ENCODE measurements around the gene NALCN. TPM values are rescaled to one million over a fixed set of nuclear protein-coding genes. Genes with fewer than 3 reads are reported as not detected.

The NALCN gene
- total RNA-seq, 4 donors from 2014 or later, result under 0.01 to 13.2 (median 1.4) TPM

DNA sequence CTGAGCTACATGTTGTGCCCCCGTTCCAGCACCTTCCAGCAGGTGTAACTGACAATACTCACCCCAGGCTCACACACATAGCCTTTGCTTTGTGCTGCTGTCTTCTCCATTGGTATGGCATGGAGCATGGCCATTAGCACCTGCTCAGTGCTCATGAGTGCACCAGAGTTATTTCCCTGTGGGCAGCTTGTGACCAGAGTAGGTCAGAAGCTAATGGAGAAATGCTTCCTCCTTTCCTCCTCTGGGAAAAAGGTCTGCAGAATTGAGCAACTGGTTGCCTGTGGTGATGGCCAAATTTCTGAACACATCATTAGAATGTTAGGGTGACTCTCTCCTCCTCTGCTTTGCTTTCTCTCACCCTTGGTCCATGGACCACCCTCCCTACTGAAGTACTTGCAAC lies 397.2 kb downstream of the NALCN start:
- no peaks in the 10 kb centered on the region for H3K4me1 ChIP-seq
- H3K4me3 ChIP-seq, result no peak overlapping the region
- H3K27me3 ChIP-seq, result no peaks in the 10 kb centered on the region
- no peak overlapping the region for H3K27ac ChIP-seq
- no peak for DNase-seq
- no peaks in the 10 kb centered on the region for H3K36me3 ChIP-seq
- intact Hi-C loops (cut with DNase I; ENCODE audit: low total_unique reads), result no loop called here
- TF ChIP-seq, protein P1, sequence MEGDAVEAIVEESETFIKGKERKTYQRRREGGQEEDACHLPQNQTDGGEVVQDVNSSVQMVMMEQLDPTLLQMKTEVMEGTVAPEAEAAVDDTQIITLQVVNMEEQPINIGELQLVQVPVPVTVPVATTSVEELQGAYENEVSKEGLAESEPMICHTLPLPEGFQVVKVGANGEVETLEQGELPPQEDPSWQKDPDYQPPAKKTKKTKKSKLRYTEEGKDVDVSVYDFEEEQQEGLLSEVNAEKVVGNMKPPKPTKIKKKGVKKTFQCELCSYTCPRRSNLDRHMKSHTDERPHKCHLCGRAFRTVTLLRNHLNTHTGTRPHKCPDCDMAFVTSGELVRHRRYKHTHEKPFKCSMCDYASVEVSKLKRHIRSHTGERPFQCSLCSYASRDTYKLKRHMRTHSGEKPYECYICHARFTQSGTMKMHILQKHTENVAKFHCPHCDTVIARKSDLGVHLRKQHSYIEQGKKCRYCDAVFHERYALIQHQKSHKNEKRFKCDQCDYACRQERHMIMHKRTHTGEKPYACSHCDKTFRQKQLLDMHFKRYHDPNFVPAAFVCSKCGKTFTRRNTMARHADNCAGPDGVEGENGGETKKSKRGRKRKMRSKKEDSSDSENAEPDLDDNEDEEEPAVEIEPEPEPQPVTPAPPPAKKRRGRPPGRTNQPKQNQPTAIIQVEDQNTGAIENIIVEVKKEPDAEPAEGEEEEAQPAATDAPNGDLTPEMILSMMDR (IDR thresholded peaks at IDR 0.05), result no peak
- TF ChIP-seq POLR2A (IDR thresholded peaks at IDR 0.05), result no peak
- no peaks in the 10 kb centered on the region for H3K9me3 ChIP-seq

DNA sequence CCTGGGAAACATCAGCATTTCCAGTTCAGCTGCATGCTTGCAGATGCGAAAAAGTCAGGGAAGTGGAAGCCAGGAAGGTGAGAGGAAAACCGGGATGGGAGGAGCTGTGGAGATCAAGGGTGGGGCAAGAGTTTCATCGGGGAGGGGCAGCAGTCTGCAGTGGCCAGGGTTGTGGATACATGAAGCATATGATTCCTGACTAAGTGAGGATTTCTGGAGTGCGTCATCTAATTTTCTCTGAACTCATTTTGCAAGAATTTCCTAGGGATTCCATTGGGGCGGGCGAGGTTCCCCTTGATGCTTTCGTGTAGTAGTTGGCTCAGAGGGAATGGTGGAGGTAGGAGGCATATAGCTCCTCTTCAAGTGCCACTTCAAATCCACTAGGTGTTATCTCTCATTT lies 397.6 kb downstream of the NALCN start:
- no peaks in the 10 kb centered on the region for H3K36me3 ChIP-seq
- H3K4me3 ChIP-seq, result no peak overlapping the region
- intact Hi-C loops (cut with DNase I; ENCODE audit: low total_unique reads), result no loop called here
- H3K27me3 ChIP-seq, result no peaks in the 10 kb centered on the region
- H3K4me1 ChIP-seq, result no peaks in the 10 kb centered on the region
- DNase-seq, result no peak
- no peaks in the 10 kb centered on the region for H3K9me3 ChIP-seq
- H3K27ac ChIP-seq, result no peak overlapping the region
- no peak for TF ChIP-seq POLR2A (IDR thresholded peaks at IDR 0.05)
- TF ChIP-seq, protein P1 (IDR thresholded peaks at IDR 0.05), result no peak

DNA sequence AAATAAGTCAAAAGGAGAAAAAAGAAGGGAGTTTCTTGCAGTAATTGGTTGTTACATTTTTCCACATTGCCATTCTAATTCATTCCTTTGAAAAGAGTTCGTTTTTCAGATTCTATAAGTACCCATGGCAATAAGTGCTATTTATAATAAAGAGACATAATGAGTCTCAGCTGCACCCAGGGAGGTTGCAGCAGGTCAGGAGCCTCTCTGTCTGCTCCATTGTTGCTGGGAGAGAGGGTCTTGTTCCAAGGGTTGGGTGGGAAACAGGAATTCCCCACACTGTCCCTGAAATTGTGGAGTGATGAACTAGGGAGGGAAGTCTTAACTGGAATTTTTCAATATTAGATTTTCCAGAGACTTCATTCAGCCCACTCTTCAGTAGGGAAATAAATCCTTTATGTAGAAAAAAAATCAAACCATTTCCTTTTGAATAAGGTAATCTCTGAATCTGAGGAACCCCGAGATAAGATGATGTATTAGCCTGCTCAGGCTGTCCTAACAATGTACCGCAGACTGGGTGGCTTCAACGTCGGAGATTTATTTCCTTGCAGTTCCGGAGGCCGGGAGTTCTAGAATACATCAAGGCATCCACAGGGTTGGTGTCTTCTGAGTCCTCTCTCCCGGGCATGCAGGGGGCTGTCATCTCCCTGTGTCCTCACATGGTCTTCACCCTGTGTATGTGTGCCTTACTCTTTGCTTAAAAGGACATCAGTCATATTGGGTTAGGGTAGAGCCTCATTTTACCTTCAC lies 399.0 kb downstream of the NALCN start:
- intact Hi-C loops (cut with DNase I; ENCODE audit: low total_unique reads), result no loop called here
- no peaks in the 10 kb centered on the region for H3K27me3 ChIP-seq
- TF ChIP-seq, protein P1 (IDR thresholded peaks at IDR 0.05), result no peak
- no peak for TF ChIP-seq POLR2A (IDR thresholded peaks at IDR 0.05)
- H3K27ac ChIP-seq, result no peak overlapping the region
- H3K9me3 ChIP-seq, result no peaks in the 10 kb centered on the region
- H3K36me3 ChIP-seq, result no peaks in the 10 kb centered on the region
- H3K4me3 ChIP-seq, result no peak overlapping the region
- DNase-seq, result no peak
- H3K4me1 ChIP-seq, result no peaks in the 10 kb centered on the region

DNA sequence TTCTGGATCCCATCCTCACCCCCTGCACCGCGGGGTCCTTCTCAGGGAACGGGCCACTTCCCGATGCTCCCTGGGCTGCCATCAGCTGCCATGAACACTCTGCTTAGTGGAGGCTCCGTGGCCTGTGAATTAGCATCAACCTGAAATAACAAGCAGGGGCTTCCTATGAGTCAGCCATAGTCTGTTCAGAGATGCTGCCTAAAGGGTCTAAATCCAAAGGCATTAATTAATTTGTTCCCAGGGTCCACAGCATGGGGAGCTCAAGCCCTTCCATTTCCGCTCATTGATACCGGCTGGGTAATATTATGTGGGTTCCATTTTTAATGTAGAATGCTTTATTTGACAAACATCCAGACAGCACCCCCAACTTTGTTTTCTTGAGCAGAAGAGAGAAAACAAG lies 399.8 kb downstream of the NALCN start:
- Histone ChIP-seq H3K9me3 (no peaks in the 10 kb centered on the region), H3K36me3 (no peaks in the 10 kb centered on the region), H3K27ac (no peak overlapping the region), H3K4me1 (no peaks in the 10 kb centered on the region), H3K27me3 (no peaks in the 10 kb centered on the region), H3K4me3 (no peak overlapping the region)
- intact Hi-C loops (cut with DNase I; ENCODE audit: low total_unique reads), result no loop called here
- TF ChIP-seq POLR2A (IDR thresholded peaks at IDR 0.05), result no peak
- TF ChIP-seq, protein P1 (IDR thresholded peaks at IDR 0.05), result no peak
- DNase-seq, result no peak

DNA sequence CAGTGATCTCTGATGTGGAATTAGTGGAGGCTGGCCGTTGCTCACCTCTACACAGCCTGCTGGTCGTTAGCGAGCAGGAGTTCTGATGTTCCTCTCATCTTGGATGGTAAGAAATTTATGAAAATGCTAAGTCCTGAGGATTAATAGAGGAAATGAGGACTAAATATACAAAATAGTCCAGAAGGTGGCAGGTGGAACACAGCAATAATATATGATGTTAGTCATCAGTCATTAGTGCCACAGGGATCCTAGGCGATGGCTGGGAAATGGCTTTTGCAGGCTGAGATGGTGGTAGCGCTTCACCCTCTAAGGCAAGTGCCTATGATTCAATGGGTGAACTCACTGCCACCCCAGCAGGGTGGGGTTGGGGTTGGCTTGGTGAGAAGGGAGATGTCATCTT lies 403.1 kb downstream of the NALCN start:
- Histone ChIP-seq H3K4me3 (no peak overlapping the region), H3K27me3 (no peaks in the 10 kb centered on the region), H3K36me3 (no peaks in the 10 kb centered on the region), H3K4me1 (no peaks in the 10 kb centered on the region), H3K9me3 (no peaks in the 10 kb centered on the region), H3K27ac (no peak overlapping the region)
- TF ChIP-seq, protein P1 (IDR thresholded peaks at IDR 0.05), result no peak
- no peak for TF ChIP-seq POLR2A (IDR thresholded peaks at IDR 0.05)
- intact Hi-C loops (cut with DNase I; ENCODE audit: low total_unique reads), result no loop called here
- DNase-seq, result no peak

Data from uterus (tissue), 4 donors.